ENCODE data around the gene PGS1.

DNA sequence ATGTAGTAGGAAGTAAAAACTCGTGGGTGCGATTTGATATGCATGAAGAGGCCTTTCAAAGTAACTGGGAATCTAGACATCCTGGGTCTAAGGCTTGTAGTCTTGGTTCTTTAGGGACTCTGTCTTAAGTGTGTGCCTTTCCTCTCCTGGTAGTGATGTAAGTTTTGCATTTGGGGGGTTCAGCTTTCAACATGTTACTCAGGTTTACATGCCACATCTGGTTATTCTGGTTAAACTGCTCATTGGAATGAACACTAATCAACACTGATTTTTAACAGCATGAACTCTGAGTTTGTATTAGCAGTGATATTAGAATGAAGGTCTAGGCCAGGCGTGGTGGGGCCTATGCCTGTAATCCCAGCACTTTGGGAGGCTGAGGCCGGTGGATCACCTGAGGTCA is 15.1 kb downstream of the PGS1 start:
- TF ChIP-seq CTCF (IDR thresholded peaks at IDR 0.05): no peak
- TF ChIP-seq POLR2AphosphoS5 (IDR thresholded peaks at IDR 0.05): no peak
- no peak for TF ChIP-seq POLR2A (IDR thresholded peaks at IDR 0.05)
